Ectodermal cell (in vitro differentiated cells): ENCODE measurements around the gene KRTAP10-5.
"Not testable (repeated sequence)": the region's sequence is repeated elsewhere in the genome, so short reads cannot be mapped to it uniquely, and the experiment has no call there.

Source experiments
- H3K27ac ChIP-seq: 2 replicates; pipeline ENCODE4 v1.7.0; 2013; ENCODE audit warnings: mild to moderate bottlenecking, low read depth, low read length; ENCODE audit not compliant: insufficient read depth, poor library complexity, severe bottlenecking
- H3K27me3 ChIP-seq: 2 replicates; pipeline ENCODE4 v1.7.0; 2013; ENCODE audit warnings: mild to moderate bottlenecking, low read length; ENCODE audit not compliant: insufficient read depth, control insufficient read depth, poor library complexity, severe bottlenecking
- H3K36me3 ChIP-seq: one replicate; pipeline ENCODE4 v1.7.0; 2013; ENCODE audit warnings: low read length; ENCODE audit not compliant: control insufficient read depth, insufficient read depth
- H3K4me1 ChIP-seq: one replicate; pipeline ENCODE4 v1.7.0; 2013; ENCODE audit warnings: low read length; ENCODE audit not compliant: control insufficient read depth, insufficient read depth
- H3K4me3 ChIP-seq: 2 replicates; pipeline ENCODE4 v1.7.0; 2013; ENCODE audit warnings: low read depth, low read length, control low read depth; ENCODE audit not compliant: insufficient read depth
- H3K9me3 ChIP-seq: 2 replicates; pipeline ENCODE4 v1.7.0; 2013; ENCODE audit warnings: mild to moderate bottlenecking, low read length, moderate library complexity; ENCODE audit not compliant: control insufficient read depth
- WGBS, 2 experiments: methylation state at CpG; one replicate each; pipeline ENCODE4 v1.1.7; 2013; ENCODE audit warnings: missing lambda C conversion rate in 2 of 2; 5-methylcytosine and 5-hydroxymethylcytosine counted together

Gene KRTAP10-5

GRCh38 chr21:44611551-44611950 is 31.1 kb upstream of the KRTAP10-5 start:
- Histone ChIP-seq H3K9me3 (peaks cover 2% of the 10 kb centered on the region), H3K4me1 (no peaks in the 10 kb centered on the region), H3K4me3 (no peak overlapping the region), H3K36me3 (no peaks in the 10 kb centered on the region), H3K27me3 (no peaks in the 10 kb centered on the region), H3K27ac (no peak overlapping the region)
- WGBS, 2 experiments, result 86 to 92% methylated on average over 4 of the region's 4 CpGs

GRCh38 chr21:44610157-44610843 is 29.9 kb upstream of the KRTAP10-5 start:
- H3K27ac ChIP-seq, H3K9me3 ChIP-seq, H3K4me1 ChIP-seq, H3K27me3 ChIP-seq, H3K4me3 ChIP-seq, H3K36me3 ChIP-seq: not testable (repeated sequence)
- 91 to 92% methylated on average over 7 of the region's 7 CpGs for WGBS, 2 experiments

GRCh38 chr21:44609193-44609592 is 28.8 kb upstream of the KRTAP10-5 start:
- Histone ChIP-seq H3K4me3 (no peak overlapping the region), H3K36me3 (no peaks in the 10 kb centered on the region), H3K27ac (no peak overlapping the region), H3K9me3 (peaks cover 2% of the 10 kb centered on the region), H3K27me3 (no peaks in the 10 kb centered on the region), H3K4me1 (no peaks in the 10 kb centered on the region)

GRCh38 chr21:44606495-44606894 is 26.1 kb upstream of the KRTAP10-5 start:
- Histone ChIP-seq H3K27me3 (no peaks in the 10 kb centered on the region), H3K4me3 (no peak overlapping the region), H3K9me3 (peaks cover 2% of the 10 kb centered on the region), H3K4me1 (no peaks in the 10 kb centered on the region), H3K27ac (no peak overlapping the region), H3K36me3 (no peaks in the 10 kb centered on the region)
- 89 to 90% methylated on average over 4 of the region's 4 CpGs for WGBS, 2 experiments

- Histone ChIP-seq H3K27ac (no peak overlapping the region), H3K9me3 (no peaks in the 10 kb centered on the region), H3K4me1 (no peaks in the 10 kb centered on the region), H3K27me3 (no peaks in the 10 kb centered on the region), H3K4me3 (no peak overlapping the region), H3K36me3 (no peaks in the 10 kb centered on the region)
- 93 to 95% methylated on average over 7 to 8 of the region's 8 CpGs for WGBS, 2 experiments
Observed at GRCh38 chr21:44603911-44604310, 23.5 kb upstream of the KRTAP10-5 start.

- H3K27ac ChIP-seq, result no peak overlapping the region
- 68 to 71% methylated on average over 17 of the region's 17 CpGs for WGBS, 2 experiments
- H3K4me3 ChIP-seq, result no peak overlapping the region
- no peaks in the 10 kb centered on the region for H3K27me3 ChIP-seq
- H3K9me3 ChIP-seq, result no peaks in the 10 kb centered on the region
- no peaks in the 10 kb centered on the region for H3K4me1 ChIP-seq
- no peaks in the 10 kb centered on the region for H3K36me3 ChIP-seq
Observed at GRCh38 chr21:44603109-44603875, 22.9 kb upstream of the KRTAP10-5 start.

GRCh38 chr21:44602463-44602850 is 22.1 kb upstream of the KRTAP10-5 start:
- Histone ChIP-seq H3K4me1 (no peaks in the 10 kb centered on the region), H3K9me3 (no peaks in the 10 kb centered on the region), H3K4me3 (no peak overlapping the region), H3K36me3 (no peaks in the 10 kb centered on the region), H3K27ac (no peak overlapping the region), H3K27me3 (no peaks in the 10 kb centered on the region)
- WGBS, 2 experiments, result 87 to 88% methylated on average over 20 of the region's 21 CpGs

GRCh38 chr21:44601596-44602462 is 21.4 kb upstream of the KRTAP10-5 start:
- H3K4me3 ChIP-seq, result no peak overlapping the region
- no peak overlapping the region for H3K27ac ChIP-seq
- H3K9me3 ChIP-seq, result no peaks in the 10 kb centered on the region
- no peaks in the 10 kb centered on the region for H3K36me3 ChIP-seq
- H3K27me3 ChIP-seq, result no peaks in the 10 kb centered on the region
- WGBS, 2 experiments, result 85 to 86% methylated on average over 23 of the region's 23 CpGs
- no peaks in the 10 kb centered on the region for H3K4me1 ChIP-seq

GRCh38 chr21:44601091-44601490 is 20.7 kb upstream of the KRTAP10-5 start:
- not testable (repeated sequence) for H3K27ac ChIP-seq, H3K4me1 ChIP-seq
- 77 to 82% methylated on average over 10 of the region's 10 CpGs for WGBS, 2 experiments

More at GRCh38 chr21:44601091-44601490, 20.7 kb upstream of the KRTAP10-5 start:
- H3K4me3 ChIP-seq, H3K9me3 ChIP-seq, H3K27me3 ChIP-seq, H3K36me3 ChIP-seq: not testable (repeated sequence)
